ENCODE measurements around the gene LIPT1.

DNA sequence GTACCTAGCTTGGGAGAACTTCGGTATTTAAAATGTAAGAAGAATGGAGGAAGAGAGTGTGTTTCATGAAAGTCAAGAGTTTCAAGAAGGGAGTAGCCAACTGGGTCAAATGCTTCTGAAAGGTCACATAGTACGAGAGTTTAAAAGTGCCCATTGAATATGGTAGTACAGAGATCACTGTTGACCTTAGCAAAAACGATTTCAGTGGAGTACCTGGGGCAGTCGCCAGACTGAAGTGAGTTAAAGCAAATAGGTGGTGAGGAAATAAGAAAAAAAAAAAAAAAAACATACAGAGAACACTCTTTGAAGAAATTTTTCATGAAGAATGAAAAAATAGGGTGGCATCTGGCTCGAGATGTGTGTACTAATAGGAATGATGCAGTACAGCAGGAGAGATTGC is 11.5 kb downstream of the LIPT1 start:
- TF ChIP-seq, protein P1, sequence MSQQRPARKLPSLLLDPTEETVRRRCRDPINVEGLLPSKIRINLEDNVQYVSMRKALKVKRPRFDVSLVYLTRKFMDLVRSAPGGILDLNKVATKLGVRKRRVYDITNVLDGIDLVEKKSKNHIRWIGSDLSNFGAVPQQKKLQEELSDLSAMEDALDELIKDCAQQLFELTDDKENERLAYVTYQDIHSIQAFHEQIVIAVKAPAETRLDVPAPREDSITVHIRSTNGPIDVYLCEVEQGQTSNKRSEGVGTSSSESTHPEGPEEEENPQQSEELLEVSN (IDR thresholded peaks at IDR 0.05; ENCODE audit: borderline replicate concordance, low read depth) = no peak
- TF ChIP-seq FOSL2 (IDR thresholded peaks at IDR 0.05) (no peak), FOSL2 (CRISPR knock-in tag; IDR thresholded peaks at IDR 0.05) (no peak), EP300 (IDR thresholded peaks at IDR 0.05) (no peak), RFX5 (IDR thresholded peaks at IDR 0.05) (no peak), HOXA7 (CRISPR knock-in tag; IDR thresholded peaks at IDR 0.05) (no peak)
- TF ChIP-seq, protein P2, sequence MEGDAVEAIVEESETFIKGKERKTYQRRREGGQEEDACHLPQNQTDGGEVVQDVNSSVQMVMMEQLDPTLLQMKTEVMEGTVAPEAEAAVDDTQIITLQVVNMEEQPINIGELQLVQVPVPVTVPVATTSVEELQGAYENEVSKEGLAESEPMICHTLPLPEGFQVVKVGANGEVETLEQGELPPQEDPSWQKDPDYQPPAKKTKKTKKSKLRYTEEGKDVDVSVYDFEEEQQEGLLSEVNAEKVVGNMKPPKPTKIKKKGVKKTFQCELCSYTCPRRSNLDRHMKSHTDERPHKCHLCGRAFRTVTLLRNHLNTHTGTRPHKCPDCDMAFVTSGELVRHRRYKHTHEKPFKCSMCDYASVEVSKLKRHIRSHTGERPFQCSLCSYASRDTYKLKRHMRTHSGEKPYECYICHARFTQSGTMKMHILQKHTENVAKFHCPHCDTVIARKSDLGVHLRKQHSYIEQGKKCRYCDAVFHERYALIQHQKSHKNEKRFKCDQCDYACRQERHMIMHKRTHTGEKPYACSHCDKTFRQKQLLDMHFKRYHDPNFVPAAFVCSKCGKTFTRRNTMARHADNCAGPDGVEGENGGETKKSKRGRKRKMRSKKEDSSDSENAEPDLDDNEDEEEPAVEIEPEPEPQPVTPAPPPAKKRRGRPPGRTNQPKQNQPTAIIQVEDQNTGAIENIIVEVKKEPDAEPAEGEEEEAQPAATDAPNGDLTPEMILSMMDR (IDR thresholded peaks at IDR 0.05) = no peak
- TF ChIP-seq, protein P3, sequence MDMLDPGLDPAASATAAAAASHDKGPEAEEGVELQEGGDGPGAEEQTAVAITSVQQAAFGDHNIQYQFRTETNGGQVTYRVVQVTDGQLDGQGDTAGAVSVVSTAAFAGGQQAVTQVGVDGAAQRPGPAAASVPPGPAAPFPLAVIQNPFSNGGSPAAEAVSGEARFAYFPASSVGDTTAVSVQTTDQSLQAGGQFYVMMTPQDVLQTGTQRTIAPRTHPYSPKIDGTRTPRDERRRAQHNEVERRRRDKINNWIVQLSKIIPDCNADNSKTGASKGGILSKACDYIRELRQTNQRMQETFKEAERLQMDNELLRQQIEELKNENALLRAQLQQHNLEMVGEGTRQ (IDR thresholded peaks at IDR 0.05) = no peak
